NOMO-1 treated with DMSO at 0.1 percent for 48 hours (cell line): ENCODE results near the gene CNTNAP5.

Experiments
- DNase-seq: peaks from one replicate; lab custom pipeline; 2025; ENCODE audit not compliant: unreplicated experiment; lab: John Stamatoyannopoulos, UW

CNTNAP5 gene

GRCh38 chr2:124589971-124590370 is 564.9 kb downstream of the CNTNAP5 start:
- DNase-seq, result no peak

GRCh38 chr2:124602759-124603158 is 577.7 kb downstream of the CNTNAP5 start:
- DNase-seq, result no peak

GRCh38 chr2:124604940-124605339 is 579.9 kb downstream of the CNTNAP5 start:
- no peak for DNase-seq

- DNase-seq, result no peak
These were observed 582.6 kb downstream of the CNTNAP5 start for GRCh38 chr2:124607679-124608078.

- DNase-seq, result no peak
These were observed 584.6 kb downstream of the CNTNAP5 start for GRCh38 chr2:124609667-124610066.

- DNase-seq, result no peak
These were observed 585.1 kb downstream of the CNTNAP5 start for GRCh38 chr2:124610141-124610540.

- DNase-seq, result no peak
These were observed 585.8 kb downstream of the CNTNAP5 start for GRCh38 chr2:124610866-124611265.

- DNase-seq, result no peak
These were observed 598.5 kb downstream of the CNTNAP5 start for GRCh38 chr2:124623560-124623959.

- no peak for DNase-seq
These were observed 600.5 kb downstream of the CNTNAP5 start for GRCh38 chr2:124625561-124625960.

GRCh38 chr2:124626993-124627392 is 601.9 kb downstream of the CNTNAP5 start:
- no peak for DNase-seq

- DNase-seq, result no peak
These were observed 608.7 kb downstream of the CNTNAP5 start for GRCh38 chr2:124633812-124634211.

- DNase-seq, result no peak
These were observed 614.4 kb downstream of the CNTNAP5 start for GRCh38 chr2:124639524-124639923.

- no peak for DNase-seq
These were observed 615.2 kb downstream of the CNTNAP5 start for GRCh38 chr2:124640221-124640750.

GRCh38 chr2:124646166-124646815 is 621.2 kb downstream of the CNTNAP5 start:
- peak; percentile 12 for DNase-seq

- DNase-seq, result no peak
These were observed 622.2 kb downstream of the CNTNAP5 start for GRCh38 chr2:124647245-124647644.

- no peak for DNase-seq
These were observed 622.6 kb downstream of the CNTNAP5 start for GRCh38 chr2:124647663-124648062.

- no peak for DNase-seq
These were observed 623.9 kb downstream of the CNTNAP5 start for GRCh38 chr2:124649001-124649400.

GRCh38 chr2:124652099-124652498 is 627.0 kb downstream of the CNTNAP5 start:
- no peak for DNase-seq

GRCh38 chr2:124658373-124658772 is 633.3 kb downstream of the CNTNAP5 start:
- no peak for DNase-seq

GRCh38 chr2:124661558-124661957 is 636.5 kb downstream of the CNTNAP5 start:
- DNase-seq, result no peak

- DNase-seq, result no peak
These were observed 638.0 kb downstream of the CNTNAP5 start for GRCh38 chr2:124662946-124663644.

- no peak for DNase-seq
These were observed 638.5 kb downstream of the CNTNAP5 start for GRCh38 chr2:124663645-124663997.

- DNase-seq, result no peak
These were observed 639.3 kb downstream of the CNTNAP5 start for GRCh38 chr2:124664363-124664762.
